OCI-LY7 (cell line): ENCODE data around the gene ZNF778. TPM values are rescaled to one million over a fixed set of nuclear protein-coding genes. Genes with fewer than 3 reads are reported as not detected.

ENCODE experiments used
- BruUV-seq: library from RNA; stranded (reverse); fragments of 400-500 nt; replicated peaks from 2 replicates; lab custom pipeline; 2021; lab: Mats Ljungman, UMichigan
- CTCF ChIA-PET: fragments of 300-600 bp; sonication (Branson Sonifier 250); formaldehyde crosslinking; loops from one replicate; lab custom pipeline; 2022; ENCODE audit warnings: antibody characterized with exemption; ENCODE audit not compliant: unreplicated experiment; lab: Charles Lee
- POLR2A ChIA-PET: fragments of 300-600 bp; sonication (Branson Sonifier 250); formaldehyde crosslinking; loops from one replicate; lab custom pipeline; 2022; ENCODE audit warnings: antibody characterized with exemption; lab: Charles Lee
- DNase-seq: peaks from one replicate; pipeline ENCODE4 v3.0.0-alpha.2; 2015; ENCODE audit warnings: low spot score
- H2AFZ ChIP-seq: fragments of 200-600 bp; sonication (generic), shearing (Covaris generic); 2 replicates; pipeline ENCODE4 v1.6.1; 2014; ENCODE audit warnings: mild to moderate bottlenecking, antibody characterized with exemption, low read length, moderate library complexity
- H3K27ac ChIP-seq: fragments of 200-600 bp; sonication (generic); 2 replicates; pipeline ENCODE4 v1.5.1; 2014; ENCODE audit warnings: mixed run types, low read depth, mild to moderate bottlenecking, moderate library complexity, low read length, inconsistent platforms; ENCODE audit not compliant: poor library complexity, severe bottlenecking
- H3K36me3 ChIP-seq: fragments of 200-600 bp; sonication (generic); 2 replicates; pipeline ENCODE4 v1.6.1; 2014; ENCODE audit warnings: mild to moderate bottlenecking, antibody characterized with exemption, low read length, moderate library complexity, mixed read lengths; ENCODE audit not compliant: insufficient read depth
- H3K4me1 ChIP-seq: fragments of 200-600 bp; sonication (generic); 2 replicates; pipeline ENCODE4 v1.5.1; 2014; ENCODE audit warnings: mild to moderate bottlenecking, low read length; ENCODE audit not compliant: insufficient read depth, poor library complexity, severe bottlenecking
- H3K4me2 ChIP-seq: fragments of 200-600 bp; sonication (generic); 2 replicates; pipeline ENCODE4 v1.6.1; 2014; ENCODE audit warnings: mild to moderate bottlenecking, low read length
- H3K4me3 ChIP-seq: fragments of 200-600 bp; sonication (generic); 2 replicates; pipeline ENCODE4 v1.5.1; 2014; ENCODE audit warnings: mild to moderate bottlenecking, low read depth, low read length; ENCODE audit not compliant: poor library complexity, severe bottlenecking
- H3K79me2 ChIP-seq: fragments of 200-600 bp; sonication (generic); 2 replicates; pipeline ENCODE4 v1.6.1; 2016; ENCODE audit warnings: low read depth, mild to moderate bottlenecking, low read length, moderate library complexity, mixed read lengths; ENCODE audit not compliant: insufficient read depth
- H3K9me2 ChIP-seq: fragments of 200-600 bp; sonication (generic); 2 replicates; pipeline ENCODE4 v1.6.1; 2016; ENCODE audit warnings: mild to moderate bottlenecking, low read length, mixed read lengths; ENCODE audit not compliant: insufficient read depth
- H3K9me3 ChIP-seq: fragments of 200-600 bp; sonication (generic); 2 replicates; pipeline ENCODE4 v1.6.1; 2014; ENCODE audit warnings: mild to moderate bottlenecking, mixed run types, low read length, mixed read lengths
- H4K20me1 ChIP-seq: fragments of 200-600 bp; sonication (generic); 2 replicates; pipeline ENCODE4 v1.6.1; 2014; ENCODE audit warnings: mild to moderate bottlenecking, antibody characterized with exemption, low read length, moderate library complexity, mixed read lengths; ENCODE audit not compliant: insufficient read depth
- CTCF ChIP-seq: fragments of 200-600 bp; sonication (generic); conservative IDR thresholded peaks from 2 replicates; pipeline ENCODE4 v1.5.1; 2014; ENCODE audit warnings: mild to moderate bottlenecking, antibody characterized with exemption, low read length, moderate library complexity, mixed read lengths
- EZH2phosphoT487 ChIP-seq: fragments of 200-600 bp; sonication (generic); IDR thresholded peaks from 2 replicates; pipeline ENCODE4 v1.6.1; 2018; ENCODE audit warnings: low read depth, borderline replicate concordance, mild to moderate bottlenecking, mixed run types, antibody characterized with exemption, low read length, moderate library complexity, mixed read lengths
- intact Hi-C: fragments of 100-400 bp; cut with micrococcal nuclease; formaldehyde crosslinking; loops from one replicate; pipeline ENCODE4 v1.10.0; 2022; ENCODE audit not compliant: unreplicated experiment
- total RNA-seq, 2 experiments: library from RNA; depleted of rRNA in 1 of 2; stranded (reverse); fragments of >200 nt in 1 of 2; shearing (Covaris generic) in 1 of 2; gene quantifications; 2 replicates each; pipeline ENCODE4 v1.2.3, GENCODE V29; 2014 to 2022

ZNF778 gene
- total RNA-seq, 2 experiments from 2014 or later, result 9.4 to 9.9 TPM

DNA sequence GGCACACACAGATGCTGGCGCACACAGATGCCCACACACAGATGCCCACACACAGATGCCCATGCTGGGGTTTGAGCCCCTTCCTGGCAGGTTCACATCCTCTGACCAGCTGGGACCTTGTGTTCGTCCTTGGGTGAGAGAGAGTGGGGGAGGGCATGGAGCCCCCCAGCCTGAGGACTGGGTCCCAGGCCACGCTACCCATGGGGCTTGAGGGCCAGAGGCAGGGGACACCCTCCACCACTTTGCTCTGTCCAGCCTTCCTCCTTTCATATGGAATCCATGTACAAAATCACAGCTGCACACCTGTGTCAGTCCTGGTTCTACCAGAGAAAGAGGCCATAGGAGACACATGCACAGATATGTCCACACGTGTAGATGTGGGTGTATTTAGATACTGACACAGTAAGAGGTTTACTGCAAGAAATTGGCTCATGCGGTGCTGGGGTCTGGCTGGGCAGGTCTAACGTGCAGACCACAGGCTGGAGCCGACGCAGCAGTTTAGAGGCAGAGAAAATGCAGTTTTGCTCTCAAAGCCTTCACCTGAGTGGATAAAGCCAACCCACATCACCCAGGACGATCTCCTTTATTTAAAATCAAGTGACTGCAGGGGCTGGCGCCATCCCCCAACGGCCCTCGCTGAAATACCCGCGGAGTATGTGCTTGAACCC, 28.0 kb upstream of the ZNF778 start:
- Histone ChIP-seq H3K9me2 (no peaks in the 10 kb centered on the region), H3K4me2 (no peak overlapping the region), H2AFZ (no peak overlapping the region), H4K20me1 (no peaks in the 10 kb centered on the region), H3K9me3 (no peaks in the 10 kb centered on the region), H3K4me1 (no peaks in the 10 kb centered on the region), H3K36me3 (no peaks in the 10 kb centered on the region), H3K27ac (no peak overlapping the region), H3K4me3 (no peak overlapping the region), H3K79me2 (no peaks in the 10 kb centered on the region)
- intact Hi-C loops, result no loop called here
- DNase-seq, result no peak
- POLR2A ChIA-PET, result no interaction called here
- CTCF ChIA-PET, result no interaction called here
- no TSS peak for BruUV-seq
- no peak for TF ChIP-seq EZH2phosphoT487
- TF ChIP-seq CTCF, result no peak

- intact Hi-C loops, result no loop called here
- TF ChIP-seq CTCF, result no peak
- TF ChIP-seq EZH2phosphoT487, result no peak
- no peaks in the 10 kb centered on the region for H3K36me3 ChIP-seq
- no peaks in the 10 kb centered on the region for H3K4me1 ChIP-seq
- no peak overlapping the region for H2AFZ ChIP-seq
- H3K79me2 ChIP-seq, result no peaks in the 10 kb centered on the region
- H3K9me3 ChIP-seq, result no peaks in the 10 kb centered on the region
- H3K27ac ChIP-seq, result no peak overlapping the region
- no peaks in the 10 kb centered on the region for H4K20me1 ChIP-seq
- ChIA-PET POLR2A (no interaction called here), CTCF (no interaction called here)
- DNase-seq, result no peak
- no TSS peak for BruUV-seq
- H3K9me2 ChIP-seq, result no peaks in the 10 kb centered on the region
- no peak overlapping the region for H3K4me2 ChIP-seq
- no peak overlapping the region for H3K4me3 ChIP-seq
These were observed 27.1 kb upstream of the ZNF778 start for GRCh38 chr16:89190150-89190958.
